GM12878 (cell line): ENCODE data around the gene HPCA. TPM values are rescaled to one million over a fixed set of nuclear protein-coding genes. Genes with fewer than 3 reads are reported as not detected.
A peak's percentile ranks its signal among the peaks of the same experiment; 100 is the strongest.

Experiments used
- ATAC-seq: fragments of 200-7000 bp; cut with Tn5 transposase; 3 replicates; pipeline ENCODE4 v1.9.1; 2020; ENCODE audit warnings: mild to moderate bottlenecking, moderate library complexity
- BruUV-seq: library from RNA; stranded (reverse); fragments of 400-500 nt; replicated peaks from 2 replicates; lab custom pipeline; 2021; lab: Mats Ljungman, UMichigan
- CTCF ChIA-PET: fragments of 300-600 bp; sonication (Branson Sonifier 250); formaldehyde crosslinking; extraction: SDS; loops from one replicate; lab custom pipeline; 2021; ENCODE audit warnings: inconsistent platforms; lab: Yijun Ruan, JAX
- POLR2A ChIA-PET: fragments of 350-600 bp; formaldehyde crosslinking; extraction: SDS; loops from one replicate; lab custom pipeline; 2021; ENCODE audit warnings: inconsistent platforms; lab: Charles Lee
- RAD21 ChIA-PET: fragments of 300-600 bp; sonication (Branson Sonifier 250); formaldehyde crosslinking; loops from one replicate; lab custom pipeline; 2023; ENCODE audit warnings: antibody characterized with exemption; ENCODE audit not compliant: unreplicated experiment; lab: Charles Lee
- SMC1A ChIA-PET: fragments of 300-600 bp; sonication (Branson Sonifier 250); formaldehyde crosslinking; loops from one replicate; lab custom pipeline; 2023; ENCODE audit not compliant: unreplicated experiment, uncharacterized antibody; lab: Charles Lee
- DNase-seq: peaks from one replicate; pipeline ENCODE4 v3.0.0-alpha.2; 2011; ENCODE audit warnings: low read depth, low spot score
- FAIRE-seq: peaks from 3 replicates; lab custom pipeline; 2011; peaks lifted over from hg19 to GRCh38; lab: Jason Lieb, UNC
- H2AFZ ChIP-seq: 2 replicates; pipeline ENCODE4 v1.6.0; 2011; ENCODE audit warnings: low read depth, low read length, control low read depth; ENCODE audit not compliant: control insufficient read depth
- H3K27ac ChIP-seq: 2 replicates; pipeline ENCODE4 v1.5.1; 2011; ENCODE audit warnings: control low read depth; ENCODE audit not compliant: control insufficient read depth, insufficient read depth
- H3K27me3 ChIP-seq, 2 experiments: replicated peaks in 1 of 2; 2 replicates each; pipeline versions ENCODE4 v1.6.0 to v1.6.1; 2011; ENCODE audit warnings: low read length in 1 of 2; ENCODE audit not compliant: control insufficient read depth in 2 of 2, insufficient read depth in 2 of 2
- H3K36me3 ChIP-seq, 2 experiments: 2 replicates each; pipeline ENCODE4 v1.5.1; 2011; ENCODE audit warnings: low read length in 1 of 2; ENCODE audit not compliant: control insufficient read depth in 2 of 2, insufficient read depth in 2 of 2
- H3K4me1 ChIP-seq: 2 replicates; pipeline ENCODE4 v1.6.1; 2011; ENCODE audit warnings: mild to moderate bottlenecking, low read length, moderate library complexity, mixed read lengths; ENCODE audit not compliant: control insufficient read depth, insufficient read depth
- H3K4me2 ChIP-seq: 2 replicates; pipeline ENCODE4 v1.6.0; 2011; ENCODE audit warnings: control low read depth; ENCODE audit not compliant: control insufficient read depth, insufficient read depth
- H3K4me3 ChIP-seq: fragments of 200-600 bp; sonication (generic); 2 replicates; pipeline ENCODE4 v1.5.1; 2016
- H3K79me2 ChIP-seq: 2 replicates; pipeline ENCODE4 v1.6.0; 2011; ENCODE audit warnings: low read length; ENCODE audit not compliant: control insufficient read depth, insufficient read depth
- H3K9ac ChIP-seq: 2 replicates; pipeline ENCODE4 v1.8.0; 2011; ENCODE audit warnings: low read length, control low read depth, mixed read lengths; ENCODE audit not compliant: control insufficient read depth, insufficient read depth
- H3K9me3 ChIP-seq: replicated peaks from 3 replicates; pipeline ENCODE4 v1.5.1; 2011; ENCODE audit warnings: mild to moderate bottlenecking, low read length; ENCODE audit not compliant: control insufficient read depth, insufficient read depth
- H4K20me1 ChIP-seq: 2 replicates; pipeline ENCODE4 v1.6.0; 2011; ENCODE audit not compliant: control insufficient read depth, insufficient read depth
- BMI1 ChIP-seq: fragments of 450-650 bp; IDR thresholded peaks from 2 replicates; pipeline ENCODE4 v1.6.1; 2016; ENCODE audit warnings: mild to moderate bottlenecking, moderate library complexity, borderline replicate concordance
- BRCA1 ChIP-seq: IDR thresholded peaks from 2 replicates; pipeline ENCODE4 v1.6.1; 2011; ENCODE audit warnings: low read depth, low read length, improper control_type of control experiment
- CBX5 ChIP-seq: sonication (generic); IDR thresholded peaks from 2 replicates; pipeline ENCODE4 v1.6.1; 2016; ENCODE audit warnings: low read depth, moderate library complexity, mild to moderate bottlenecking, inconsistent platforms
- CHD4 ChIP-seq: fragments of 200-600 bp; sonication (generic); IDR thresholded peaks from 2 replicates; pipeline ENCODE4 v1.6.1; 2016; ENCODE audit warnings: mild to moderate bottlenecking
- GATAD2B ChIP-seq: fragments of 450-650 bp; conservative IDR thresholded peaks from 2 replicates; pipeline ENCODE4 v1.6.1; 2017; ENCODE audit warnings: low read depth, mild to moderate bottlenecking, moderate library complexity
- HCFC1 ChIP-seq: fragments of 150-350 bp; IDR thresholded peaks from 2 replicates; pipeline ENCODE4 v1.6.1; 2014; ENCODE audit warnings: low read length
- MEF2A ChIP-seq: IDR thresholded peaks from 2 replicates; pipeline ENCODE4 v1.6.1; 2011; ENCODE audit warnings: low read depth, mild to moderate bottlenecking, low read length, moderate library complexity; ENCODE audit not compliant: insufficient read depth
- MLLT1 ChIP-seq: fragments of 450-650 bp; IDR thresholded peaks from 2 replicates; pipeline ENCODE4 v1.6.1; 2016; ENCODE audit warnings: mild to moderate bottlenecking
- MYB ChIP-seq: fragments of 150-350 bp; IDR thresholded peaks from 2 replicates; pipeline ENCODE4 v1.6.1; 2014; ENCODE audit warnings: mild to moderate bottlenecking, low read depth, low read length, borderline replicate concordance
- NBN ChIP-seq: fragments of 450-650 bp; IDR thresholded peaks from 2 replicates; pipeline ENCODE4 v1.6.1; 2016
- NR2C1 ChIP-seq: fragments of 450-650 bp; IDR thresholded peaks from 2 replicates; pipeline ENCODE4 v1.6.1; 2017; ENCODE audit warnings: antibody characterized with exemption, mild to moderate bottlenecking, moderate library complexity
- PKNOX1 ChIP-seq: fragments of 450-650 bp; IDR thresholded peaks from 2 replicates; pipeline ENCODE4 v1.6.1; 2016; ENCODE audit warnings: mild to moderate bottlenecking
- SREBF2 ChIP-seq: IDR thresholded peaks from 2 replicates; pipeline ENCODE4 v1.6.1; 2012; ENCODE audit warnings: mild to moderate bottlenecking, low read length
- SUPT20H ChIP-seq: IDR thresholded peaks from 2 replicates; pipeline ENCODE4 v1.6.1; 2011; ENCODE audit warnings: low read depth, mild to moderate bottlenecking, low read length, moderate library complexity, borderline replicate concordance; ENCODE audit not compliant: control insufficient read depth
- WRNIP1 ChIP-seq: IDR thresholded peaks from 2 replicates; pipeline ENCODE4 v1.6.1; 2011; ENCODE audit warnings: low read depth, low read length, improper control_type of control experiment, borderline replicate concordance
- YBX1 ChIP-seq: fragments of 450-650 bp; IDR thresholded peaks from 2 replicates; pipeline ENCODE4 v1.6.1; 2016; ENCODE audit warnings: antibody characterized with exemption
- WGBS: methylation state at CpG from one replicate; pipeline ENCODE4 v1.1.6; 2016; ENCODE audit warnings: low lambda C conversion rate; ENCODE audit not compliant: insufficient replicate concordance, insufficient coverage; ENCODE audit errors: missing lambda C conversion rate; 5-methylcytosine and 5-hydroxymethylcytosine counted together
- in situ Hi-C: fragments of 300-500 bp; cut with MboI; formaldehyde crosslinking; loops from 9 replicates; pipeline ENCODE4 v1.14.3; 2018; ENCODE audit warnings: mixed read lengths
- intact Hi-C: fragments of 100-400 bp; cut with micrococcal nuclease; formaldehyde crosslinking; loops from one replicate; pipeline ENCODE4 v1.14.2; 2022; ENCODE audit not compliant: unreplicated experiment
- polyA plus RNA-seq, 11 experiments: library from polyadenylated mRNA; depleted of rRNA in 4 of 11; unstranded in 6 of 11; stranded (reverse) in 5 of 11; fragments of >200 nt; fragmentation: Nextera tagmentation in 4 of 11; fragmentation: Illumina TruSeq in 1 of 11; extraction: Ambion mirVana in 4 of 11; extraction: Trizol in 1 of 11; gene quantifications; 1 replicate in 1 of 11; 2 replicates in 10 of 11; pipeline versions ENCODE4 v1.2.1 to v1.2.3, GENCODE V29; 2011 to 2016; ENCODE audit warnings: inconsistent platforms in 2 of 11, missing spikeins in 2 of 11, low read depth in 1 of 11
- total RNA-seq, 4 experiments: library from RNA; depleted of rRNA in 3 of 4; stranded (reverse); fragments of >200 nt in 3 of 4; fragmentation: Illumina TruSeq in 1 of 4; extraction: Trizol in 1 of 4; gene quantifications; 2 replicates each; pipeline versions ENCODE4 v1.2.1 to v1.2.3, GENCODE V29; 2013 to 2021
- TF ChIP-seq, protein P1 (sequence below): IDR thresholded peaks from 2 replicates; pipeline ENCODE4 v1.6.1; 2012; ENCODE audit warnings: low read depth, low read length, improper control_type of control experiment
- TF ChIP-seq, protein P2 (sequence below): fragments of 450-650 bp; IDR thresholded peaks from 2 replicates; pipeline ENCODE4 v1.6.1; 2017; ENCODE audit warnings: mild to moderate bottlenecking, moderate library complexity

HPCA gene
- total and polyA plus RNA-seq, 10 of the 15 experiments (the other 5 are each of a cell fraction or from before 2014, with no cell fraction given): 0.11 TPM; not detected in 9

DNA sequence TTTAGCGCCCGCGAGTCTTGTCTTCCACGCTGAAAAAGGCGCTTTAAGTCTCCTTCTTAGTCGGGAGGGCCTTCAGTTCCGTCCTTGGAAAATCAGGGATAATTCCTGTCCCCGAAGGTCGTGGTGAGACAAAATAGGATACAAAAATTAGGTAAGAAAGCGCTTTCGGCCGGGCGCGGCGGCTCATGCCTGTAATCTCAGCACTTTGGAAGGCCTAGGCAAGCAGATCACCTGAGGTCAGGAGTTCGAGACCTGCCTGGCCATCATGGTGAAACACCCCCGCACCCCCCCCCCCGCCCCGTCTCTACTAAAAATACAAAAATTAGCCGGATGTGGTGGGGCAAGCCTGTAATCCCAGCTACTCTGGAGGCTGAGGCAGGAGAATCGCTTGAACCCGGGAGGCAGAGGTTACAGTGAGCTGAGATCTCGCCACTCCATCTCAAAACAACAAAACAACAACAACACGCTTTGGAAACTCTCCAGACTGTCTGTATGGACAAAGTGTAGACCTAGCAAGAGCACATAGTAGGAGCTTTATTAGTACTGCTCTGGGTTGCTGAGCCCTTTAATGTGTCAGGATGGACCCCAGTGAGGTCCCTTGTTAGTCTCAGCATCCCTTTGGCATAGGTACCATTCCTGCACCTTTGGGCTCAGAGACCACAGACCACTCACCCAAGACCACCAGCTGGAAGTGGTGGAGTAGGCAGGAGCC, 15.7 kb downstream of the HPCA start:
- CTCF ChIA-PET: interaction anchor here (1.7 kb wide), 1 partner anchor 10 kb away, joined by 4 read pairs; no protein-coding TSS in a partner anchor
- POLR2A ChIA-PET: no interaction called here
- Histone ChIP-seq H3K9ac (no peak overlapping the region), H2AFZ (no peak overlapping the region; the same call in 1 of the 2 replicates), H3K4me3 (no peak overlapping the region; the same call in 1 of the 2 replicates)
- 70% methylated on average over 21 of the region's 24 CpGs for WGBS
- SMC1A ChIA-PET: no interaction called here
- BruUV-seq: no TSS peak
- ATAC-seq: no peak
- no peak for DNase-seq
- TF ChIP-seq BMI1 (no peak), HCFC1 (no peak), MLLT1 (no peak), PKNOX1 (no peak), SUPT20H (no peak), NR2C1 (no peak), SREBF2 (no peak), YBX1 (no peak), MEF2A (no peak), GATAD2B (no peak), WRNIP1 (no peak), CHD4 (no peak), NBN (no peak), CBX5 (no peak), BRCA1 (no peak), MYB (no peak)
- TF ChIP-seq, protein P1, sequence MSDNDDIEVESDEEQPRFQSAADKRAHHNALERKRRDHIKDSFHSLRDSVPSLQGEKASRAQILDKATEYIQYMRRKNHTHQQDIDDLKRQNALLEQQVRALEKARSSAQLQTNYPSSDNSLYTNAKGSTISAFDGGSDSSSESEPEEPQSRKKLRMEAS: no peak
- TF ChIP-seq, protein P2, sequence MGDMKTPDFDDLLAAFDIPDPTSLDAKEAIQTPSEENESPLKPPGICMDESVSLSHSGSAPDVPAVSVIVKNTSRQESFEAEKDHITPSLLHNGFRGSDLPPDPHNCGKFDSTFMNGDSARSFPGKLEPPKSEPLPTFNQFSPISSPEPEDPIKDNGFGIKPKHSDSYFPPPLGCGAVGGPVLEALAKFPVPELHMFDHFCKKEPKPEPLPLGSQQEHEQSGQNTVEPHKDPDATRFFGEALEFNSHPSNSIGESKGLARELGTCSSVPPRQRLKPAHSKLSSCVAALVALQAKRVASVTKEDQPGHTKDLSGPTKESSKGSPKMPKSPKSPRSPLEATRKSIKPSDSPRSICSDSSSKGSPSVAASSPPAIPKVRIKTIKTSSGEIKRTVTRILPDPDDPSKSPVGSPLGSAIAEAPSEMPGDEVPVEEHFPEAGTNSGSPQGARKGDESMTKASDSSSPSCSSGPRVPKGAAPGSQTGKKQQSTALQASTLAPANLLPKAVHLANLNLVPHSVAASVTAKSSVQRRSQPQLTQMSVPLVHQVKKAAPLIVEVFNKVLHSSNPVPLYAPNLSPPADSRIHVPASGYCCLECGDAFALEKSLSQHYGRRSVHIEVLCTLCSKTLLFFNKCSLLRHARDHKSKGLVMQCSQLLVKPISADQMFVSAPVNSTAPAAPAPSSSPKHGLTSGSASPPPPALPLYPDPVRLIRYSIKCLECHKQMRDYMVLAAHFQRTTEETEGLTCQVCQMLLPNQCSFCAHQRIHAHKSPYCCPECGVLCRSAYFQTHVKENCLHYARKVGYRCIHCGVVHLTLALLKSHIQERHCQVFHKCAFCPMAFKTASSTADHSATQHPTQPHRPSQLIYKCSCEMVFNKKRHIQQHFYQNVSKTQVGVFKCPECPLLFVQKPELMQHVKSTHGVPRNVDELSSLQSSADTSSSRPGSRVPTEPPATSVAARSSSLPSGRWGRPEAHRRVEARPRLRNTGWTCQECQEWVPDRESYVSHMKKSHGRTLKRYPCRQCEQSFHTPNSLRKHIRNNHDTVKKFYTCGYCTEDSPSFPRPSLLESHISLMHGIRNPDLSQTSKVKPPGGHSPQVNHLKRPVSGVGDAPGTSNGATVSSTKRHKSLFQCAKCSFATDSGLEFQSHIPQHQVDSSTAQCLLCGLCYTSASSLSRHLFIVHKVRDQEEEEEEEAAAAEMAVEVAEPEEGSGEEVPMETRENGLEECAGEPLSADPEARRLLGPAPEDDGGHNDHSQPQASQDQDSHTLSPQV: no peak
- TF ChIP-seq, all 136 proteins: peak for 0
- RAD21 ChIA-PET: interaction anchor here (0.5 kb wide), 1 partner anchor 381 kb away, joined by 3 read pairs; no protein-coding TSS in a partner anchor
- peaks cover 2 to 7% of the 10 kb centered on the region in 2 experiments for H3K27me3 ChIP-seq
- H3K9me3 ChIP-seq: no peaks in the 10 kb centered on the region
- H3K4me1 ChIP-seq: no peaks in the 10 kb centered on the region
- H3K4me2 ChIP-seq: peak overlapping the region; percentile 60; the same call in 1 of the 2 replicates
- no peaks in the 10 kb centered on the region for H3K36me3 ChIP-seq
- no peaks in the 10 kb centered on the region for H4K20me1 ChIP-seq
- H3K27ac ChIP-seq: no peak overlapping the region
- FAIRE-seq: no peak
- in situ Hi-C loops (no loop called here), intact Hi-C loops (no loop called here)
- no peaks in the 10 kb centered on the region for H3K79me2 ChIP-seq
